ENCODE results near the gene LY6G5C.

LY6G5C gene

GRCh38 chr6:31662124-31662723 lies 18.6 kb downstream of the LY6G5C start:
- DNase-seq (ENCODE audit: low spot score) = no peak

DNA sequence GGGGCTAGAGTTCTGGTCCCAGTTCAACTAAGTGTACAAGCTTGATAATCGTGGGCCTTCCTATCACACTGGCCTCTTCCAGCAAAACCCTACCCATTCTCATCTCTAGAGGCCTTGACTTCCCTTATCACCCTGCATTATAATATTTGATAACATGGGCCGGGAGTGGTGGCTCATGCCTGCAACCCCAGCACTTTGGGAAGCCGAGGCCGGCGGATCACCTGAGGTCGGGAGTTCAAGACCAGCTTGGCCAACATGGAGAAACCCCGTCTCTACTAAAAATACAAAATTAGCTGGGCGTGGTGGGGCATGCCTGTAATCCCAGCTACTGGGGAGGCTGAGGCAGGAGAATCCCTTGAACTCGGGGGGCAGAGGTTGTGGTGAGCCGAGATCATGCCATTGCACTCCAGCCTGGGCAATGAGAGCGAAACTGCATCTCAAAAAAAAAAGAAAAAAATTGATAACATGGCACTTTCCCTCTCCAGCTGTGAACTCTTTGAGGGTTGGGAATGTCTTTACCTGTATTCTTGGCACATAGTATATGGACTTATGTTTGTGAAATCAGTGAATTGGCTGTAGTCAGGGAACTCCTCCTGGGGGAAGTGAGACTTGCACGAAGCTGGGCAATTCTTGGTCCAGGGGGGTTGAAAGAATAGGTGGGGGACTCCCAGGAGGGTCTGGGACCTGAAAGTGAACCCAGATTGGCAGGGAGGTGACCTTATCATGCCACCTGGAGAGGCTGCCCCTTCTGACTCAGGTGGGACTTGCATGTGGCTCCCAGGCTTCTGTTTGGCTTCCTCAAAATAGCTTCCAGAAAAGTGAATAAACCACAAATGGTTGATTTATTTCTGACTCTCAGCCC lies 19.4 kb downstream of the LY6G5C start:
- no peak for DNase-seq (ENCODE audit: low spot score)

DNA sequence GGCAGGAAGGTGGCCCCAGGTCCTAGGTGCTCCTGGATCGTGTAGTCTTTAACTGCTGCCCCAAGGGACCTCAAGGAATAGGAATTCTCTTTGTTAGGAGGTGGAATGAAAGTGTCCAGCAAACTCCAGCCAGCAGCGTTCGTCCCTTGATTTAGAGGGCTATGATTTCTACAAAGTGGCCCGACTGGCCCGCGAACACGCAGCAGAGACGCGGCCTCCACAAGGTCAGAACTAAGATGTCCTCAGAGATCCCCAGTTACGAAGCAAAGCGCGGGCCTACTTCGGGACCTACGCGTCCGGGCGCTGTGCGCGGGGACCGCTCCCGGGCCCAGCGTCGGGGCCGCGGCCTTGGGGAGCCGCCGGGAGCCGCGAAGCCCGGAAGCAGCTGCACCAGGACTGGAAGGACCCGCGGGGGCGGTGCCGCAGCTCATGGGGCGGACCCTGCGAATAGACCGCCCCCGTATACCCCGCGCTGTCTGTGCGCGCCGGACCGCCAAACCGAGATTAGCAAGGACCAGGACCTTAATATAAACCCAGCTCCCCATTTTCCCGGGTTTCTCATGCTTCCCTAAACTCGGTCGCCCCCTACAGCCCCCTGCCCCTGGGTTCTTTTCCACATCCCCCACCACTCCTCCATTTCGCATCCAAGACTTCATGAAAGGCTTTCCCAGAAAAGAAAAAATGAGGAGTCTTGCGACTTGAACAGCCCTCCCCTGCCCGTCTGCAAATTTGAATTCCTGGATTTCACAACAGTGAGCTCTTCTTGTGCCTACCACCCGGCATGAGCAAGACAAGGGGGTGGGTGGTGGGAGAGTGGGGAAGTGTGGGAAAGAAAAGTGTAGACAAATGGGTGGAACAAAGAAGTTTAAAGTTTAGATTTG lies 20.2 kb downstream of the LY6G5C start, which contains the start of gene C6orf47:
Gene C6orf47 (minus strand): TSS at position 398 of the 881 bp plus-strand sequence. CDS start 831 bp downstream, outside the sequence.
- DNase-seq (ENCODE audit: low spot score) = peak; percentile 93

- DNase-seq (ENCODE audit: low spot score) = peak; percentile 42
Measured at GRCh38 chr6:31659649-31660380, 21.1 kb downstream of the LY6G5C start.

GRCh38 chr6:31658983-31659648 lies 21.8 kb downstream of the LY6G5C start:
- no peak for DNase-seq (ENCODE audit: low spot score)

GRCh38 chr6:31658158-31658688 lies 22.6 kb downstream of the LY6G5C start:
- DNase-seq (ENCODE audit: low spot score) = no peak

DNA sequence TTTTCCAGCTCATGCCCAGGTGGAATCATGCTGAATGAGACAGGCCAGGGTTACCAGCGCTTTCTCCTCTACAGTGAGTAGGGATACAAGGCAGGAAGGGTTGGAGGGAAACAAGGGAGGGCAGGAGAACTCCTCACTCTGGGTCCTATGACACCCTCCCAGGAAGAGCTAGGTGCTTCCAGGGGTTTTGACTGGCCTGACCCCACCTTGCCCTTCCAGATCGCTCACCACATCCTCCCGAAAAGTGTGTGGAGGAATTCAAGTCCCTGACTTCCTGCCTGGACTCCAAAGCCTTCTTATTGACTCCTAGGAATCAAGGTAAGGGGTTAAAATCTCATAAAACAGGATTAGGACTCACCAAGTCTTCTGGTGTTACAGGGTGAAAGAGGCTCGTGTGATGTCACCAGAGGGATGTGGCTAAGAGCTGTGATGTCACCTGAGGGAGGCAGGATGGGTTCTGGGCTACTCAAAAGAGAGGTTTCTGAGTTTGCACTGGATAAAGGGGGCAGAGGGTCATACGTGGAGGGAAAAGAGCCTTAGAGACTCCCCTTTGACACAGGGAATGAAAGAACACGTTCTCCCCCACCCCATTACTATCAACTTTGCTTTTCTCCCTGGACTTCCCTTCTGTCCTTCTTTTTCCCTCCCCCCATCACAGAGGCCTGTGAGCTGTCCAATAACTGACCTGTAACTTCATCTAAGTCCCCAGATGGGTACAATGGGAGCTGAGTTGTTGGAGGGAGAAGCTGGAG lies 23.3 kb downstream of the LY6G5C start:
- DNase-seq (ENCODE audit: low spot score) = no peak

DNA sequence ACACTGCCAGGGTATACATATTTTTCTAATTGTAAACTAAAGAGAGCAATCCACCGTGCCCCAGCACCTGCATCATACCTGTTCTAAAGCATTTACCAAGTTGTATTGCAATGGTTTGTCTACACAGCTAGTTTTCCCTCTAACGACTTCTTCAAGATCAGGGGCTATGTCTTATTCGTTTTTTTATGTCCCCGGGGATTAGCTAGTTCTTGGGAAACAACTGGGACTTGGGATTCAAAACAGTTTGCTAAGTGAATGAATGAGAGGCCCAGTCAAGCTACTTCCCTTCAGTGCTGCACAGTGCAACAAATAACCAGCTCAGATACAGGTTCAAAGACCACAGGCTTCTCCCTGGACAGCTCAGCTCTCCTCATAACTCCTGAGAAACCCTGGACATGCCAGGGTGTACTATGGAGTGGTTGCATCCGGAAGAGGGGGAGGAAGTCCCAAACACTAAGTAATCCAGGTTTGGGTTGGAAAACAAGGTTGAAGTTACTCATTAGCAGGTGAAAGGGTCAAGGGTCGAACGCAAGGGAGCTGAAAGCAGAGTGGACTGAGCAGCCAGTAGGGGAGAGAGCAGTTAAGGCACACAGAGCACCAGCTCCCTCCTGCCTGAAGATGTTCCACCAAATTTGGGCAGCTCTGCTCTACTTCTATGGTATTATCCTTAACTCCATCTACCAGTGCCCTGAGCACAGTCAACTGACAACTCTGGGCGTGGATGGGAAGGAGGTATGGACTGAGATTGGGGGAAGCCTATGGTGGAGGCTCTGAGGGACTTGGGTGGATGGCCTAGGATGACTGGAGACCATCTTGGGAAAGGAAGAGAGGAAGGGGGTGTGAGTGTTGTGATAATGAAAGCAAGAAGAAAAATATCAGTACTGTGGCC lies 25.3 kb downstream of the LY6G5C start, which contains the start of gene APOM:
Gene APOM (plus strand): TSS at position 546 of the 889 bp plus-strand sequence. CDS start 73 bp downstream, at position 619.
- DNase-seq (ENCODE audit: low spot score) = no peak

DNA sequence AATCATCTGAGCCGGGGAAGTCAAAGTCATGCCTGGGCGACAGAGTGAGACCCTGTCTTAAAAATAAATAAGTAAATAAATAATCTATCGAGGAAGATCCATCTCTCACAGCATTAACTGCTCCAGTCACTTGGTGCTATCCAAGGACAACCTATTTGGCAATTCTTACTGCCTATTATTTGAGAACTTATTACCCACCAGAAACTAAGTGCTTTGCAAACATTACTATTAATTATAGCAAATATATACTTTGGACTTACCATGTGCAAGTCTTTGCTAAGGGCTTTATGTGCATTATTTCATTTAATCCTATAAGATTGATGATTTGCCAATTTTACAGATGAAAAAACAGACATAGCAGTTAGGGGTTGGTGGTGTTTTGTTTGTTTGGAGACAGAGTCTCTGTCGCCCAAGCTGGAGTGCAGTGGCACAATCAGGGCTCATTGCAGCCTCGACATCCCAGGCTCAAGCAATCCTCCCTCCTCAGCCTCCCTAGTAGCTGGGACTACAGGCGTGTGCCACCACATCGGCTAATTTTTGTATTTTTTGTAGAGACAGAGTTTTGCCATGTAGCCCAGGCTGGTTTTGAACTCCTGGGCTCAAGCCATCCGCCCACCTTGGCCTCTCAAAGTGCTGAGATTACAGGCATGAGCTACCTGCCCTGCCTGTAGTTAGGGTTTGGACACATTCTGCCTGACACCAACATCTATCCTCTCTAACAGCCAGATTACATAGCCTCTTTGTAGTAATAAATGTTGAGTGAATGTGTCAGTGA lies 26.1 kb downstream of the LY6G5C start:
- DNase-seq (ENCODE audit: low spot score) = no peak

DNA sequence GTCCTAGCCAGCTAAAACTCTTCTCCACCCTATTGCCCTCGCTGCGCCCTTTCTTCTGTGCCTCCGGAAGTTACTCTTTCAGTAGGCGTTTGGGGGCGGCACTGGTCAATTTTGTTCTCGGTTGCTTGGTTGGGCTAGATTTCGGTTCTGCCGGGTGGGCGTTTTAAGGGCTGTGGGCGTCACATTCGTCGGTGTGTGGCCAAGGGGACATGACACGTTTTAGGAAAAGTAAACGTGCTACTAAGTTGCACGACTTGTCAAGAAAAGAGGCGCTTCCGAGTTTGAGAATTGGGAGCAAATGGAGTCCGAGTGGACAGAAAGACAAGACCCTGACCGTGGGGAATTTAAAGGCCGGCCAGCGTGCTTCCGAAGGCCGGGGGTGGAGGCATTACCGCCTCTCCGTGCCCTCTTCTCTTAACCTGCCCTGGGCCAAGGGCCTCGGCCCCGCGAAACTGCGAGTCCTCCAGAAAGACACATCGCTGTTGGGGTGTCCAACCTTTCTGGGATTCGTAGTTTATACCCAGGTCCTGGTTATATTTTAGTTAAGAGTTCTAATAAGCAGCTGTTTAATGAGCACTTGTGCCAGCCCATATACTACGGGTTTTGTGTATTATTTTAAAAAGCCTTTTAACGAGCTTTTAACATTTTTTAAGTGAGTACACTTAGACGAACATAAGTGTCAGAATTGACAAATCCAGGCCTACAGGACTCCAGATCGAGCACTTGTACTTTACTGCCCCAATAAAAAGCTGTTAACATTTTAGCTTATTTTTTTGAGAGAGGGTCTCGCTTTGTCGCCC lies 27.7 kb downstream of the LY6G5C start:
- DNase-seq (ENCODE audit: low spot score) = peak; percentile 91

- DNase-seq (ENCODE audit: low spot score) = peak; percentile 86
Measured at GRCh38 chr6:31651602-31652191, 29.2 kb downstream of the LY6G5C start.

GRCh38 chr6:31645325-31645724 lies 35.5 kb downstream of the LY6G5C start:
- DNase-seq (ENCODE audit: low spot score) = no peak

DNA sequence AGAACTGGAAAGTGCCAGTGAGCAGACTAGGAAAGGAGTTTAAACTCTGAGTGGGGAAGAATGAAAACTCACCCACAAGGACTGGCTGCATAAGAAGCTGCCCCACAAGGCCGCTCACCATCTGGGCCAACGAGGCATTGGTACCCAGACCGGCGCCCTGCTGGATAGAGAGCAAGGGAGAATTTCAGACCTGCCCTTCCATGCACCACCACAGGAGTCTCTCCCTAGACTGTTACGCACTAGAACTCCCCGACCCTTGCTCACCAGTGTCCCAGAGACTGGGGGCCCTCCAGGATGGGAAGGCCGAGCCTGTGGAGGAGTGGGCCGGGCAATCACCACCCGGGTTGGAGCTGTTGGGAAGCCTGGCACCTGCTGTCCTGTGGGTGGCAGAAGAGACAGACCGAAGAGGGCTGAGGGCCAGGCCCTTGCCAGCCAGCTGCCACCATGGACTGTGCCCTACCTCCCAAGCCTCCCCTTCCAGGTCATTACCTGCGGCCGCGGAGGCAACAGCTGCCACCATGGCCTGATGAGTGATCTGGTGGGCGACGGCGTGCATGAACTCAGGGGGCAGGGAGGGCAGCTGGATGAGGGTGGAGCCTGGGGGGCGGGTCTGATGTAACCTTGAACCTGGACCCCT lies 36.9 kb downstream of the LY6G5C start:
- no peak for DNase-seq (ENCODE audit: low spot score)

- no peak for DNase-seq (ENCODE audit: low spot score)
Measured at GRCh38 chr6:31642798-31643570, 37.9 kb downstream of the LY6G5C start.

DNA sequence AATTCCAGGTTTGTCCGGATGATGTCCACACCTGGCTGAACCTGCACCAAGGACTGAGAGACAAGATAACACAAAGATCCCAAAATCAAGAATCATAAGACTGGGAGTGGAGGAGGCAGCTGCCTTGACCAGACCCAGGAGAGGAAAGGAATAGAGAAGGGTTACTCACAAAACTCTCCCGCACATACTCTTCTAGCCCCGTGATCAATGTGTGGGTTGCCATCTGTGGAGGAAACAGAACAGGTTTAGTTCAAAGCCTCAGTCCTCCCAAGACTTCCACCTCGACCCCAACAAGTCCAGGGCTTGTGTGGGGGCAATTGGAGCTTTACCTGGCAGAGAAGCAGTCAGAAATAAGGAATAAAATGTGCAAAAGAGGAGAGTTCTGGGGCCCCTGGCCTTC lies 39.5 kb downstream of the LY6G5C start:
- DNase-seq (ENCODE audit: low spot score) = no peak

DNA sequence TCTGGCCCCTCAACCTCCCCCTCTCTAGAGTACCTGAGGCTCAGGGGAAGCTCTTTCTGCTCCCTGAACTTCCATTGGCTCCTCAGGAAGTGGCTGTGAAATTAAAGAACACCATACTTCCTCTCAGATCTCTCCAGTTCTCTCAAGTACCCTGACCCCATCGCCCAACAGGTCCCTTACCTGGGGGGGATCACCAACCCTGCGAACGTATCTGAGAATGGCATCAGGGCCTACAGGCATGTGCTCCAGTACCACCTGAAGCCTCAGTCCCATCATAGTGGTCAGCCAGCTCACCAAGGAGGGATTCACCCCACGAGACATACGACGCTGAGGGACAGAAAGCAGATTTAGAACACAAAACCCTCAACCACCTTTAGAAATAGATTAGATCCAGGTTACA lies 40.3 kb downstream of the LY6G5C start:
- no peak for DNase-seq (ENCODE audit: low spot score)

Data from GM03348 (cell line).